Upper lobe of right lung (tissue), 1 donor: ENCODE measurements around the gene GOLGA6A. TPM values are rescaled to one million over a fixed set of nuclear protein-coding genes. Genes with fewer than 3 reads are reported as not detected.

Experiments used
- ATAC-seq: fragments of 200-7000 bp; cut with Tn5 transposase; one replicate; pipeline ENCODE4 v1.9.1; 2020; ENCODE audit warnings: mild to moderate bottlenecking, moderate library complexity
- DNase-seq: peaks from one replicate; pipeline ENCODE4 v3.0.0-alpha.2; 2020
- H3K27ac ChIP-seq: fragments of 200-600 bp; one replicate; pipeline ENCODE4 v1.8.0; 2022
- H3K27me3 ChIP-seq: fragments of 200-600 bp; one replicate; pipeline ENCODE4 v1.8.0; 2022; ENCODE audit warnings: mild to moderate bottlenecking
- H3K36me3 ChIP-seq: fragments of 200-600 bp; one replicate; pipeline ENCODE4 v1.8.0; 2022
- H3K4me1 ChIP-seq: fragments of 200-600 bp; one replicate; pipeline ENCODE4 v1.8.0; 2022
- H3K4me3 ChIP-seq: fragments of 200-600 bp; one replicate; pipeline ENCODE4 v1.8.0; 2022; ENCODE audit warnings: mild to moderate bottlenecking
- H3K9me3 ChIP-seq: fragments of 200-600 bp; one replicate; pipeline ENCODE4 v1.8.0; 2022
- CTCF ChIP-seq: fragments of 200-600 bp; IDR thresholded peaks from one replicate; pipeline ENCODE4 v1.8.0; 2022; ENCODE audit warnings: antibody characterized with exemption
- intact Hi-C: fragments of 100-400 bp; cut with DNase I; formaldehyde crosslinking; loops from one replicate; pipeline ENCODE4 v1.11.0; 2022
- total RNA-seq: library from RNA; stranded (reverse); fragmentation: NEBNext Ultra II Directional; extraction: Animal tissue kit (Norgen Biotek cat#: 25700); gene quantifications from one replicate; pipeline ENCODE4 v1.2.1, GENCODE V29; 2021
- donor health status: DM: no; HTN: yes; CAD: no; lungs with severe emphysema.

Gene GOLGA6A
- total RNA-seq, 1 donor from 2014 or later: not detected

GRCh38 chr15:74024687-74025086 lies 57.7 kb downstream of the GOLGA6A start:
- DNase-seq (peak; percentile 33), ATAC-seq (peak; percentile 20)
- TF ChIP-seq CTCF: no peak
- intact Hi-C loops: no loop called here
- H3K9me3 ChIP-seq: no peaks in the 10 kb centered on the region
- no peaks in the 10 kb centered on the region for H3K27me3 ChIP-seq
- no peak overlapping the region for H3K4me3 ChIP-seq
- H3K36me3 ChIP-seq: peaks cover 63% of the 10 kb centered on the region
- no peak overlapping the region for H3K27ac ChIP-seq
- H3K4me1 ChIP-seq: peaks cover 15% of the 10 kb centered on the region

- peak; percentile 50 for DNase-seq
- Histone ChIP-seq H3K9me3 (no peaks in the 10 kb centered on the region), H3K27ac (no peak overlapping the region), H3K27me3 (no peaks in the 10 kb centered on the region), H3K4me1 (peaks cover 15% of the 10 kb centered on the region), H3K36me3 (peaks cover 61% of the 10 kb centered on the region), H3K4me3 (no peak overlapping the region)
- no peak for ATAC-seq
- intact Hi-C loops: no loop called here
- no peak for TF ChIP-seq CTCF
These were observed 59.5 kb downstream of the GOLGA6A start for GRCh38 chr15:74022706-74023470.

Other genes starting within 250 kb of the GOLGA6A start
- gene TBC1D21, start 209.0 kb downstream of the GOLGA6A start, total RNA-seq: not detected
- 11.1 TPM for gene LOXL1, start 156.1 kb downstream of the GOLGA6A start, total RNA-seq
- 23.4 TPM for gene STOML1, start 90.3 kb downstream of the GOLGA6A start, total RNA-seq
- 82.9 TPM for gene PML, start 87.8 kb downstream of the GOLGA6A start, total RNA-seq
- gene ISLR2, start 48.0 kb upstream of the GOLGA6A start, total RNA-seq: 4.0 TPM
- 40.6 TPM for gene ISLR, start 91.2 kb upstream of the GOLGA6A start, total RNA-seq
- not detected for gene STRA6, start 120.2 kb upstream of the GOLGA6A start, total RNA-seq
- not detected for gene CCDC33, start 153.8 kb upstream of the GOLGA6A start, total RNA-seq